Liver (tissue), 9 donors: Measurements from ENCODE around the gene CCDC15. TPM values are rescaled to one million over a fixed set of nuclear protein-coding genes. Genes with fewer than 3 reads are reported as not detected.

Experiments used
- DNase-seq: peaks from one replicate; pipeline ENCODE4 v3.0.0-alpha.2; 2017; ENCODE audit warnings: low spot score
- H3K27ac ChIP-seq, 2 donors: one replicate each; pipeline ENCODE4 v1.7.0; 2013; ENCODE audit warnings: inconsistent platforms in 2 of 2, low read length in 2 of 2, control low read depth in 1 of 2, low read depth in 1 of 2, mild to moderate bottlenecking in 1 of 2
- H3K27me3 ChIP-seq, 4 donors: one replicate each; pipeline versions ENCODE4 v1.6.1 to v1.7.0; 2013; ENCODE audit warnings: low read length in 3 of 4, inconsistent platforms in 1 of 4, mild to moderate bottlenecking in 1 of 4, moderate library complexity in 1 of 4; ENCODE audit not compliant: control insufficient read depth in 4 of 4, insufficient read depth in 4 of 4
- H3K36me3 ChIP-seq, 4 donors: one replicate each; pipeline versions ENCODE4 v1.6.1 to v1.7.0; 2013; ENCODE audit warnings: low read length in 3 of 4, mild to moderate bottlenecking in 3 of 4, low read depth in 1 of 4, moderate library complexity in 1 of 4; ENCODE audit not compliant: control insufficient read depth in 4 of 4, insufficient read depth in 3 of 4
- H3K4me1 ChIP-seq, 4 donors: one replicate each; pipeline versions ENCODE4 v1.6.1 to v1.7.0; 2013; ENCODE audit warnings: low read length in 3 of 4, mild to moderate bottlenecking in 3 of 4, moderate library complexity in 1 of 4; ENCODE audit not compliant: control insufficient read depth in 4 of 4, insufficient read depth in 4 of 4
- H3K4me3 ChIP-seq, 3 donors: one replicate each; pipeline versions ENCODE4 v1.6.1 to v1.7.0; 2013; ENCODE audit warnings: low read length in 3 of 3, control low read depth in 1 of 3, low read depth in 1 of 3, mild to moderate bottlenecking in 1 of 3
- H3K9ac ChIP-seq, 2 donors: one replicate each; pipeline ENCODE4 v1.7.0; 2013; ENCODE audit warnings: low read length in 2 of 2, mild to moderate bottlenecking in 2 of 2, moderate library complexity in 2 of 2, control low read depth in 1 of 2, low read depth in 1 of 2
- H3K9me3 ChIP-seq, 4 donors: one replicate each; pipeline versions ENCODE4 v1.6.1 to v1.7.0; 2013; ENCODE audit warnings: low read length in 3 of 4; ENCODE audit not compliant: control insufficient read depth in 4 of 4
- ATF3 ChIP-seq: IDR thresholded peaks from 2 replicates; pipeline ENCODE4 v1.6.1; 2016; ENCODE audit warnings: antibody characterized with exemption
- CTCF ChIP-seq: fragments of 150-350 bp; IDR thresholded peaks from 2 replicates; pipeline ENCODE4 v1.5.1; 2017; ENCODE audit warnings: improper control_type of control experiment, low read depth, low read length; ENCODE audit not compliant: missing input control
- EGR1 ChIP-seq, 2 donors: IDR thresholded peaks; 2 replicates each; pipeline ENCODE4 v1.6.1; 2016 to 2018; ENCODE audit warnings: antibody characterized with exemption in 2 of 2, low read depth in 2 of 2
- FOXA1 ChIP-seq: IDR thresholded peaks from 2 replicates; pipeline ENCODE4 v1.6.1; 2016; ENCODE audit warnings: antibody characterized with exemption
- FOXA2 ChIP-seq: IDR thresholded peaks from 2 replicates; pipeline ENCODE4 v1.6.1; 2016; ENCODE audit warnings: antibody characterized with exemption
- GABPA ChIP-seq, 2 donors: IDR thresholded peaks in 1 of 2; conservative IDR thresholded peaks in 1 of 2; 2 replicates each; pipeline ENCODE4 v1.6.1; 2016; ENCODE audit warnings: antibody characterized with exemption in 2 of 2, mild to moderate bottlenecking in 1 of 2, moderate library complexity in 1 of 2
- HNF4A ChIP-seq, 2 donors: conservative IDR thresholded peaks; 2 replicates each; pipeline ENCODE4 v1.6.1; 2016; ENCODE audit warnings: antibody characterized with exemption in 2 of 2, mild to moderate bottlenecking in 2 of 2
- HNF4G ChIP-seq: IDR thresholded peaks from 2 replicates; pipeline ENCODE4 v1.6.1; 2016; ENCODE audit warnings: antibody characterized with exemption
- JUND ChIP-seq, 2 donors: IDR thresholded peaks; 2 replicates each; pipeline ENCODE4 v1.6.1; 2016; ENCODE audit warnings: antibody characterized with exemption in 2 of 2
- MAX ChIP-seq: IDR thresholded peaks from 2 replicates; pipeline ENCODE4 v1.6.1; 2016; ENCODE audit warnings: antibody characterized with exemption
- NR2F2 ChIP-seq: IDR thresholded peaks from 2 replicates; pipeline ENCODE4 v1.6.1; 2016; ENCODE audit warnings: antibody characterized with exemption
- RAD21 ChIP-seq, 2 donors: IDR thresholded peaks; 2 replicates each; pipeline ENCODE4 v1.6.1; 2016; ENCODE audit warnings: antibody characterized with exemption in 2 of 2, mild to moderate bottlenecking in 2 of 2
- REST ChIP-seq: IDR thresholded peaks from 2 replicates; pipeline ENCODE4 v1.6.1; 2016; ENCODE audit warnings: antibody characterized with exemption, mild to moderate bottlenecking
- RXRA ChIP-seq, 2 donors: IDR thresholded peaks; 2 replicates each; pipeline ENCODE4 v1.6.1; 2017 to 2018; ENCODE audit warnings: antibody characterized with exemption in 2 of 2, mild to moderate bottlenecking in 1 of 2
- SP1 ChIP-seq: IDR thresholded peaks from 2 replicates; pipeline ENCODE4 v1.6.1; 2018; ENCODE audit warnings: antibody characterized with exemption, mild to moderate bottlenecking
- TAF1 ChIP-seq: conservative IDR thresholded peaks from 2 replicates; pipeline ENCODE4 v1.6.1; 2016; ENCODE audit warnings: antibody characterized with exemption, mild to moderate bottlenecking
- YY1 ChIP-seq: IDR thresholded peaks from 2 replicates; pipeline ENCODE4 v1.6.1; 2016; ENCODE audit warnings: antibody characterized with exemption, mild to moderate bottlenecking
- ZBTB33 ChIP-seq: IDR thresholded peaks from 2 replicates; pipeline ENCODE4 v1.6.1; 2016; ENCODE audit warnings: antibody characterized with exemption
- WGBS: extraction: QIAGEN DNeasy Blood & Tissue Kit; methylation state at CpG from one replicate; pipeline ENCODE4 v1.1.7; 2013; 5-methylcytosine and 5-hydroxymethylcytosine counted together
- polyA plus RNA-seq, 2 donors: library from polyadenylated mRNA; stranded (reverse) in 1 of 2; unstranded in 1 of 2; fragments of 200-250 nt in 1 of 2; fragments of >200 nt in 1 of 2; fragmentation: Nextera tagmentation in 1 of 2; extraction: Ambion mirVana in 1 of 2; gene quantifications; one replicate each; pipeline versions ENCODE4 v1.2.1 to v1.2.3, GENCODE V29; 2013 to 2015
- total RNA-seq, 2 donors: library from RNA; depleted of rRNA; stranded (reverse); fragments of >200 nt; gene quantifications; one replicate each; pipeline ENCODE4 v1.2.3, GENCODE V29; 2014
- donor health status: healthy.
- donor health status: healthy.
- donor health status: healthy.
- donor health status: healthy.
- donor health status: healthy.

Gene CCDC15
- 1 to 10 TPM; 1.2 to 3.5 TPM for total RNA-seq
- polyA plus RNA-seq, result under 1 TPM; 0.35 to 0.60 TPM

GRCh38 chr11:124953753-124954589 is at the start of gene CCDC15:
TSS of gene CCDC15 (plus strand) at chr11:124954202. CDS start at chr11:124954733, 531 bp downstream.
- peak; percentile 95 for DNase-seq
- H3K4me1 ChIP-seq, result peaks cover 4 to 14% (median 7%) of the 10 kb centered on the region in 4 donors
- no peaks in the 10 kb centered on the region for H3K9me3 ChIP-seq
- TF ChIP-seq REST (peak; percentile 86), YY1 (peak; percentile 96), ATF3 (no peak), EGR1 (IDR thresholded peaks at IDR 0.05; ENCODE audit: low read depth in 2 of 2) (peak; percentile 87 to 94), TAF1 (no peak), GABPA (IDR thresholded peaks at IDR 0.05 in 1 of 2, conservative IDR thresholded peaks at IDR 0.05 in 1 of 2) (peak; percentile 91 to 98), HNF4G (no peak), RXRA (IDR thresholded peaks at IDR 0.05) (peak in 1 of 2 donors; percentile 45), CTCF (no peak), RAD21 (IDR thresholded peaks at IDR 0.05) (peak; percentile 47 to 73), JUND (IDR thresholded peaks at IDR 0.05) (peak; percentile 24 to 30), HNF4A (conservative IDR thresholded peaks at IDR 0.05) (peak; percentile 30 to 45), FOXA1 (no peak), NR2F2 (peak; percentile 76), MAX (peak; percentile 84), FOXA2 (no peak), SP1 (peak; percentile 80), ZBTB33 (peak; percentile 70)
- peak within 1 kb of the TSS; percentile 31 to 57 for H3K9ac ChIP-seq
- no peaks in the 10 kb centered on the region for H3K27me3 ChIP-seq
- WGBS, result under 1% methylated on average over 54 of the region's 54 CpGs
- H3K36me3 ChIP-seq, result no peaks in the 10 kb centered on the region
- H3K27ac ChIP-seq, result peak within 1 kb of the TSS; percentile 55 to 91
- H3K4me3 ChIP-seq, result peak within 1 kb of the TSS; percentile 74 to 99 (median 88)
